Esophagus muscularis mucosa (tissue), 4 donors: ENCODE measurements around the gene WSB1. TPM values are rescaled to one million over a fixed set of nuclear protein-coding genes. Genes with fewer than 3 reads are reported as not detected.
A peak's percentile ranks its signal among the peaks of the same experiment; 100 is the strongest.

ENCODE experiments used
- DNase-seq: peaks from one replicate; pipeline ENCODE4 v3.0.0-alpha.2; 2017; ENCODE audit errors: extremely low spot score
- H3K27ac ChIP-seq, 4 donors: fragments of 200-600 bp; sonication (generic); replicated peaks in 1 of 4; 1 replicate in 3 of 4; 2 replicates in 1 of 4; pipeline ENCODE4 v1.5.1; 2016 to 2019; ENCODE audit warnings: mild to moderate bottlenecking in 1 of 4
- H3K27me3 ChIP-seq, 4 donors: fragments of 200-600 bp; sonication (generic); one replicate each; pipeline versions ENCODE4 v1.5.1 to v1.6.0; 2016 to 2019
- H3K36me3 ChIP-seq, 4 donors: fragments of 200-600 bp; sonication (generic); one replicate each; pipeline ENCODE4 v1.5.1; 2016 to 2019
- H3K4me1 ChIP-seq, 4 donors: fragments of 200-600 bp; sonication (generic); one replicate each; pipeline ENCODE4 v1.5.1; 2016 to 2019
- H3K4me3 ChIP-seq, 4 donors: fragments of 200-600 bp; sonication (generic); 1 replicate in 2 of 4; 2 replicates in 2 of 4; pipeline ENCODE4 v1.5.1; 2016 to 2019; ENCODE audit warnings: mild to moderate bottlenecking in 4 of 4, moderate library complexity in 1 of 4
- H3K9me3 ChIP-seq, 4 donors: fragments of 200-600 bp; sonication (generic); 1 replicate in 3 of 4; 2 replicates in 1 of 4; pipeline ENCODE4 v1.5.1; 2016 to 2019
- CTCF ChIP-seq, 3 experiments: fragments of 200-600 bp in 2 of 3; fragments of 450-650 bp in 1 of 3; sonication (generic) in 2 of 3; IDR thresholded peaks; one replicate each; pipeline ENCODE4 v1.5.1; 2017 to 2019; ENCODE audit warnings: antibody characterized with exemption in 3 of 3, mild to moderate bottlenecking in 2 of 3, moderate library complexity in 1 of 3
- EP300 ChIP-seq: sonication (generic); formaldehyde crosslinking; IDR thresholded peaks from one replicate; pipeline ENCODE4 v1.6.1; 2017; ENCODE audit warnings: antibody characterized with exemption
- POLR2A ChIP-seq: fragments of 450-650 bp; IDR thresholded peaks from one replicate; pipeline ENCODE4 v1.6.1; 2017; ENCODE audit warnings: antibody characterized with exemption, moderate library complexity, mild to moderate bottlenecking, low read depth
- POLR2AphosphoS5 ChIP-seq, 2 donors: sonication (generic); formaldehyde crosslinking; IDR thresholded peaks; one replicate each; pipeline ENCODE4 v1.6.1; 2017; ENCODE audit warnings: antibody characterized with exemption in 2 of 2
- WGBS: methylation state at CpG from one replicate; pipeline ENCODE4 v1.1.5; 2018; 5-methylcytosine and 5-hydroxymethylcytosine counted together
- intact Hi-C: fragments of 100-400 bp; cut with DNase I; formaldehyde crosslinking; loops from one replicate; pipeline ENCODE4 v1.15.1; 2023
- total RNA-seq, 4 donors: library from RNA; depleted of rRNA; stranded (reverse); fragments of >200 nt; gene quantifications; one replicate each; pipeline versions ENCODE4 v1.1.0 to v1.2.1, GENCODE V29; 2016

WSB1 gene
- total RNA-seq, 4 donors from 2014 or later, result 84.1 to 125 (median 118) TPM

GRCh38 chr17:27259356-27259755 lies 34.6 kb upstream of the WSB1 start:
- DNase-seq, result no peak

GRCh38 chr17:27263386-27263785 lies 30.5 kb upstream of the WSB1 start:
- Histone ChIP-seq H3K27me3 (no peaks in the 10 kb centered on the region), H3K4me3 (no peak overlapping the region), H3K9me3 (no peaks in the 10 kb centered on the region), H3K4me1 (peaks cover 0 to 8% (median 2%) of the 10 kb centered on the region in 4 donors), H3K27ac (peak overlapping the region in 1 of 4 donors; percentile 16), H3K36me3 (no peaks in the 10 kb centered on the region)
- DNase-seq, result no peak
- WGBS, result 70% methylated on average over 5 of the region's 5 CpGs
- intact Hi-C loops, result no loop called here
- TF ChIP-seq POLR2A (no peak), POLR2AphosphoS5 (IDR thresholded peaks at IDR 0.05) (no peak), CTCF (IDR thresholded peaks at IDR 0.05) (no peak), EP300 (no peak)

More at GRCh38 chr17:27259356-27259755, 34.6 kb upstream of the WSB1 start:
- Histone ChIP-seq H3K36me3 (no peaks in the 10 kb centered on the region), H3K4me3 (no peak overlapping the region), H3K4me1 (peaks cover 12 to 36% (median 22%) of the 10 kb centered on the region in 4 donors), H3K9me3 (no peaks in the 10 kb centered on the region), H3K27ac (no peak overlapping the region), H3K27me3 (no peaks in the 10 kb centered on the region)
- intact Hi-C loops, result no loop called here
- TF ChIP-seq EP300, result no peak
- WGBS, result 87% methylated on average over 4 of the region's 4 CpGs

- intact Hi-C loops, result no loop called here
- WGBS, result 94% methylated on average over 11 of the region's 11 CpGs
- no peak for DNase-seq
These were observed 29.7 kb upstream of the WSB1 start for GRCh38 chr17:27264068-27264812.

GRCh38 chr17:27265333-27265732 lies 28.6 kb upstream of the WSB1 start:
- H3K27me3 ChIP-seq, result no peaks in the 10 kb centered on the region
- no peaks in the 10 kb centered on the region for H3K36me3 ChIP-seq
- H3K9me3 ChIP-seq, result no peaks in the 10 kb centered on the region
- 76% methylated on average over 1 of the region's 1 CpG for WGBS
- H3K27ac ChIP-seq, result no peak overlapping the region
- DNase-seq, result no peak
- intact Hi-C loops, result no loop called here
- no peak overlapping the region for H3K4me3 ChIP-seq
- TF ChIP-seq POLR2A (no peak), POLR2AphosphoS5 (IDR thresholded peaks at IDR 0.05) (peak; percentile 22 to 43)
- peaks cover 0 to 8% (median 2%) of the 10 kb centered on the region in 4 donors for H3K4me1 ChIP-seq

More at GRCh38 chr17:27264068-27264812, 29.7 kb upstream of the WSB1 start:
- Histone ChIP-seq H3K9me3 (no peaks in the 10 kb centered on the region), H3K27me3 (no peaks in the 10 kb centered on the region), H3K27ac (peak overlapping the region in 1 of 4 donors; percentile 16), H3K4me1 (peaks cover 0 to 8% (median 2%) of the 10 kb centered on the region in 4 donors), H3K4me3 (no peak overlapping the region), H3K36me3 (no peaks in the 10 kb centered on the region)
- TF ChIP-seq EP300 (no peak), CTCF (IDR thresholded peaks at IDR 0.05) (no peak), POLR2AphosphoS5 (IDR thresholded peaks at IDR 0.05) (no peak), POLR2A (no peak)

GRCh38 chr17:27266228-27266627 lies 27.7 kb upstream of the WSB1 start:
- H3K4me1 ChIP-seq, result peaks cover 0 to 8% (median 2%) of the 10 kb centered on the region in 4 donors
- H3K4me3 ChIP-seq, result no peak overlapping the region
- DNase-seq, result no peak
- H3K9me3 ChIP-seq, result no peaks in the 10 kb centered on the region
- H3K27me3 ChIP-seq, result no peaks in the 10 kb centered on the region
- TF ChIP-seq POLR2A, result no peak
- WGBS, result 86% methylated on average over 1 of the region's 1 CpG
- no peak overlapping the region for H3K27ac ChIP-seq
- no peaks in the 10 kb centered on the region for H3K36me3 ChIP-seq
- intact Hi-C loops, result no loop called here

GRCh38 chr17:27268394-27269085 lies 25.4 kb upstream of the WSB1 start:
- no peaks in the 10 kb centered on the region for H3K9me3 ChIP-seq
- no peaks in the 10 kb centered on the region for H3K27me3 ChIP-seq
- intact Hi-C loops, result no loop called here
- peaks cover 0 to 4% (median 2%) of the 10 kb centered on the region in 4 donors for H3K4me1 ChIP-seq
- H3K27ac ChIP-seq, result no peak overlapping the region
- no peak for DNase-seq
- no peaks in the 10 kb centered on the region for H3K36me3 ChIP-seq
- TF ChIP-seq CTCF (IDR thresholded peaks at IDR 0.05), result no peak
- no peak for TF ChIP-seq EP300
- no peak for TF ChIP-seq POLR2AphosphoS5 (IDR thresholded peaks at IDR 0.05)
- H3K4me3 ChIP-seq, result no peak overlapping the region
- 73% methylated on average over 6 of the region's 6 CpGs for WGBS
